ENCODE data around the gene ZNF331. TPM values are rescaled to one million over a fixed set of nuclear protein-coding genes. Genes with fewer than 3 reads are reported as not detected.
A peak's percentile ranks its signal among the peaks of the same experiment; 100 is the strongest.

ZNF331 gene
- total and polyA plus RNA-seq, 3 donors from 2014 or later, result 26.5 to 36.5 (median 31.4) TPM

- H3K36me3 ChIP-seq (ENCODE audit: low read depth, missing control alignments), result no peaks in the 10 kb centered on the region
- no peaks in the 10 kb centered on the region for H3K9me3 ChIP-seq
- no peak for TF ChIP-seq POLR2A (IDR thresholded peaks at IDR 0.05)
- TF ChIP-seq CTCF (IDR thresholded peaks at IDR 0.05), result no peak
- H3K4me3 ChIP-seq, result peak overlapping the region; percentile 54 to 67
- peaks cover 31% of the 10 kb centered on the region for H3K4me1 ChIP-seq
- peak overlapping the region; percentile 94 to 95 for H3K27ac ChIP-seq
- peak; percentile 99 for DNase-seq
- WGBS, 2 donors, result 0 to 1% methylated on average over 35 to 46 of the region's 46 CpGs
- intact Hi-C loops (cut with DNase I; ENCODE audit: low total_unique reads), result no loop called here
- no peaks in the 10 kb centered on the region for H3K27me3 ChIP-seq
Observed at GRCh38 chr19:53520547-53521372, 17.2 kb upstream of the ZNF331 start.

GRCh38 chr19:53521373-53522202, 16.4 kb upstream of the ZNF331 start:
- Histone ChIP-seq H3K27me3 (no peaks in the 10 kb centered on the region), H3K27ac (peak overlapping the region in 1 of 2 donors; percentile 94), H3K4me3 (peak overlapping the region; percentile 54 to 67), H3K36me3 (ENCODE audit: low read depth, missing control alignments) (no peaks in the 10 kb centered on the region), H3K4me1 (peaks cover 31% of the 10 kb centered on the region), H3K9me3 (no peaks in the 10 kb centered on the region)
- no peak for DNase-seq
- intact Hi-C loops (cut with DNase I; ENCODE audit: low total_unique reads), result no loop called here
- 15 to 20% methylated on average over 19 to 32 of the region's 33 CpGs for WGBS, 2 donors
- TF ChIP-seq CTCF (IDR thresholded peaks at IDR 0.05), result no peak
- TF ChIP-seq POLR2A (IDR thresholded peaks at IDR 0.05), result no peak

- Histone ChIP-seq H3K9me3 (no peaks in the 10 kb centered on the region), H3K36me3 (ENCODE audit: low read depth, missing control alignments) (no peaks in the 10 kb centered on the region), H3K27me3 (no peaks in the 10 kb centered on the region), H3K27ac (no peak overlapping the region), H3K4me1 (peaks cover 6% of the 10 kb centered on the region), H3K4me3 (no peak overlapping the region)
- intact Hi-C loops (cut with DNase I; ENCODE audit: low total_unique reads), result no loop called here
- WGBS, 2 donors, result 97 to 98% methylated on average over 2 of the region's 2 CpGs
- no peak for DNase-seq
- no peak for TF ChIP-seq POLR2A (IDR thresholded peaks at IDR 0.05)
- no peak for TF ChIP-seq CTCF (IDR thresholded peaks at IDR 0.05)
Observed at GRCh38 chr19:53525922-53526321, 12.0 kb upstream of the ZNF331 start.

GRCh38 chr19:53530622-53531021, 7.3 kb upstream of the ZNF331 start:
- no peak overlapping the region for H3K4me3 ChIP-seq
- H3K27ac ChIP-seq, result no peak overlapping the region
- no peaks in the 10 kb centered on the region for H3K4me1 ChIP-seq
- no peaks in the 10 kb centered on the region for H3K27me3 ChIP-seq
- TF ChIP-seq CTCF (IDR thresholded peaks at IDR 0.05), result no peak
- no peak for TF ChIP-seq POLR2A (IDR thresholded peaks at IDR 0.05)
- no peak for DNase-seq
- no peaks in the 10 kb centered on the region for H3K9me3 ChIP-seq
- WGBS, 2 donors, result 94 to 96% methylated on average over 8 of the region's 8 CpGs
- intact Hi-C loops (cut with DNase I; ENCODE audit: low total_unique reads), result no loop called here
- H3K36me3 ChIP-seq (ENCODE audit: low read depth, missing control alignments), result no peaks in the 10 kb centered on the region
